ENCODE data around the gene OOEP.

Gene OOEP

GRCh38 chr6:73364549-73364948 is 5.1 kb downstream of the OOEP start:
- no peak for DNase-seq (ENCODE audit: low read depth in 3 of 3)

- no peak for DNase-seq (ENCODE audit: low read depth in 3 of 3)
These were observed 5.6 kb downstream of the OOEP start for GRCh38 chr6:73364121-73364520.

GRCh38 chr6:73363537-73363875 is 6.2 kb downstream of the OOEP start:
- no peak for DNase-seq (ENCODE audit: low read depth in 3 of 3)

GRCh38 chr6:73362869-73363536 is 6.7 kb downstream of the OOEP start:
- DNase-seq (ENCODE audit: low read depth in 3 of 3), result no peak

GRCh38 chr6:73362358-73362757 is 7.3 kb downstream of the OOEP start, which contains the start of gene KHDC3L:
KHDC3L (plus strand) TSS chr6:73362658; CDS start chr6:73362730, 72 bp downstream.
- DNase-seq (ENCODE audit: low read depth in 3 of 3), result no peak

GRCh38 chr6:73353636-73354593 is 15.8 kb downstream of the OOEP start, which contains the start of gene DPPA5:
DPPA5 (minus strand) TSS chr6:73354276; CDS start chr6:73354225, 51 bp downstream.
- no peak for DNase-seq (ENCODE audit: low read depth in 3 of 3)

- DNase-seq (ENCODE audit: low read depth in 3 of 3), result no peak
These were observed 20.4 kb downstream of the OOEP start for GRCh38 chr6:73349311-73349710.

- DNase-seq (ENCODE audit: low read depth in 3 of 3), result no peak
These were observed 21.0 kb downstream of the OOEP start for GRCh38 chr6:73348550-73349204.

- DNase-seq (ENCODE audit: low read depth in 3 of 3), result no peak
These were observed 26.5 kb downstream of the OOEP start for GRCh38 chr6:73343164-73343563.

GRCh38 chr6:73342174-73342573 is 27.5 kb downstream of the OOEP start:
- no peak for DNase-seq (ENCODE audit: low read depth in 3 of 3)

GRCh38 chr6:73341335-73341734 is 28.4 kb downstream of the OOEP start:
- no peak for DNase-seq (ENCODE audit: low read depth in 3 of 3)

GRCh38 chr6:73340048-73340447 is 29.6 kb downstream of the OOEP start:
- no peak for DNase-seq (ENCODE audit: low read depth in 3 of 3)

- DNase-seq (ENCODE audit: low read depth in 3 of 3), result no peak
These were observed 30.4 kb downstream of the OOEP start for GRCh38 chr6:73339340-73339739.

- DNase-seq (ENCODE audit: low read depth in 3 of 3), result no peak
These were observed 40.5 kb downstream of the OOEP start for GRCh38 chr6:73329201-73329600.

- DNase-seq (ENCODE audit: low read depth in 3 of 3), result no peak
These were observed 40.9 kb downstream of the OOEP start for GRCh38 chr6:73328790-73329189.

- DNase-seq (ENCODE audit: low read depth in 3 of 3), result no peak
These were observed 44.0 kb downstream of the OOEP start for GRCh38 chr6:73325656-73326055.

- no peak for DNase-seq (ENCODE audit: low read depth in 3 of 3)
These were observed 46.4 kb downstream of the OOEP start for GRCh38 chr6:73323323-73323722.

Measured in stimulated activated CD4-positive, alpha-beta T cell treated with anti-CD3 and anti-CD28 coated beads, TNF-alpha, amount 100 ng/mL, for 4 hours (primary cell).